Measurements from ENCODE around the gene EVI2A.

EVI2A gene

GRCh38 chr17:31279401-31279800, 42.0 kb downstream of the EVI2A start:
- no peak for DNase-seq (ENCODE audit: extremely low read depth in 1 of 2, low read depth in 1 of 2)

GRCh38 chr17:31275116-31275515, 46.3 kb downstream of the EVI2A start:
- DNase-seq (ENCODE audit: extremely low read depth in 1 of 2, low read depth in 1 of 2): no peak

GRCh38 chr17:31274252-31274651, 47.2 kb downstream of the EVI2A start:
- DNase-seq (ENCODE audit: extremely low read depth in 1 of 2, low read depth in 1 of 2): no peak

GRCh38 chr17:31273516-31273915, 47.9 kb downstream of the EVI2A start:
- DNase-seq (ENCODE audit: extremely low read depth in 1 of 2, low read depth in 1 of 2): no peak

GRCh38 chr17:31272803-31273202, 48.6 kb downstream of the EVI2A start:
- DNase-seq (ENCODE audit: extremely low read depth in 1 of 2, low read depth in 1 of 2): no peak

GRCh38 chr17:31272236-31272635, 49.2 kb downstream of the EVI2A start:
- no peak for DNase-seq (ENCODE audit: extremely low read depth in 1 of 2, low read depth in 1 of 2)

GRCh38 chr17:31269578-31269983, 51.8 kb downstream of the EVI2A start:
- no peak for DNase-seq (ENCODE audit: extremely low read depth in 1 of 2, low read depth in 1 of 2)

GRCh38 chr17:31269036-31269577, 52.3 kb downstream of the EVI2A start:
- DNase-seq (ENCODE audit: extremely low read depth in 1 of 2, low read depth in 1 of 2): no peak
